ENCODE data around the gene EPN2. TPM values are rescaled to one million over a fixed set of nuclear protein-coding genes. Genes with fewer than 3 reads are reported as not detected.

EPN2 gene
- total RNA-seq, 1 experiment from 2014 or later, result 113 TPM

DNA sequence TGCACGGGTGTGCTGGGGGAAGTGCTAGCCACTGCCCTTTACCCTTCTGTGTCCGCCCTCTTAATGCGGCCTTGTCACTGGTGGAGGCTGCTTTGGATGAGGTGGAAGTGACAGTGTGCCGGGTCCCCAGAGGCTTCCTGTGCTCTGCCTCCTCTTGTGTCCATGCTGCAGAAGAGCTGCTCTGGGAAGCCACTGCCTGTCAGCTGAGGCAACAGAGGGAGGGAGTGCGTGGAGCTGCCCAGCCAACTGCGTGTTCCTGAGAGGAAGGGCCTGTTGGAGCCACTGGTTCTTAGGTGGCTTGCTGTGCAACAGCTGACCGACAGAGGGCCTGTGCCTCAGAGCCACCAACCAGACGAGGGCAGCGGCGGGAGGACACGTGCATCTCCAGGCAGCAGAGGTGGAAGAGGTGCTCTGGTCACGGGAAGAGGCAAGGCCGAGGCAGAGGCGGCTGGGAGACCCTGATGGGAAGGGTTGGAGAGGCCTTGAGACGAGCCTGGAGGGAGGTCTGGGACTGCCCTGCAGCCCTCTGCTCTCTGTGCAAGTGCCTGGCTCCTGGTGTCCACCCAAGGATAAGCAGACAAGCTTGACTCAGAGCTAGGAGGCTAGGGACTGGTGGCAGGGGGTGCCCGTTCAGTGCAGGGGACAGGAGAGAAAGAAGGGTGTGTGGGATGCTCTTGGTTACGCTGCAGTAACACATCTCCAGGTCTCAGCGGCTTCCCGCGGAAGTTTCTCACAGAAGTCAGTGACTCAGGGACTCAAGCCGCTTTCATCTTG is 100.0 kb downstream of the EPN2 start:
- no peaks in the 10 kb centered on the region for H3K4me1 ChIP-seq (replicated peaks; ENCODE audit: insufficient read depth)
- peaks cover 29% of the 10 kb centered on the region for H3F3A ChIP-seq (ENCODE audit: insufficient read depth, low read depth)
- no peak overlapping the region for H3K4me2 ChIP-seq
- no peaks in the 10 kb centered on the region for H3K9me2 ChIP-seq (ENCODE audit: insufficient read depth)
- intact Hi-C loops (cut with micrococcal nuclease; ENCODE audit: unreplicated experiment), result no loop called here
- POLR2A ChIA-PET (ENCODE audit: unreplicated experiment), result no interaction called here
- DNase-seq, result no peak
- no peak for TF ChIP-seq EZH2 (IDR thresholded peaks at IDR 0.05; ENCODE audit: low read depth)
- TF ChIP-seq, protein P1, sequence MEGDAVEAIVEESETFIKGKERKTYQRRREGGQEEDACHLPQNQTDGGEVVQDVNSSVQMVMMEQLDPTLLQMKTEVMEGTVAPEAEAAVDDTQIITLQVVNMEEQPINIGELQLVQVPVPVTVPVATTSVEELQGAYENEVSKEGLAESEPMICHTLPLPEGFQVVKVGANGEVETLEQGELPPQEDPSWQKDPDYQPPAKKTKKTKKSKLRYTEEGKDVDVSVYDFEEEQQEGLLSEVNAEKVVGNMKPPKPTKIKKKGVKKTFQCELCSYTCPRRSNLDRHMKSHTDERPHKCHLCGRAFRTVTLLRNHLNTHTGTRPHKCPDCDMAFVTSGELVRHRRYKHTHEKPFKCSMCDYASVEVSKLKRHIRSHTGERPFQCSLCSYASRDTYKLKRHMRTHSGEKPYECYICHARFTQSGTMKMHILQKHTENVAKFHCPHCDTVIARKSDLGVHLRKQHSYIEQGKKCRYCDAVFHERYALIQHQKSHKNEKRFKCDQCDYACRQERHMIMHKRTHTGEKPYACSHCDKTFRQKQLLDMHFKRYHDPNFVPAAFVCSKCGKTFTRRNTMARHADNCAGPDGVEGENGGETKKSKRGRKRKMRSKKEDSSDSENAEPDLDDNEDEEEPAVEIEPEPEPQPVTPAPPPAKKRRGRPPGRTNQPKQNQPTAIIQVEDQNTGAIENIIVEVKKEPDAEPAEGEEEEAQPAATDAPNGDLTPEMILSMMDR (conservative IDR thresholded peaks at IDR 0.05), result no peak
- no peak overlapping the region for H2AFZ ChIP-seq
- no peaks in the 10 kb centered on the region for H4K20me1 ChIP-seq (ENCODE audit: insufficient read depth)
- no peak overlapping the region for H3K27ac ChIP-seq
- CTCF ChIA-PET, result no interaction called here
- no peaks in the 10 kb centered on the region for H3K36me3 ChIP-seq (ENCODE audit: low read depth)
- no peak overlapping the region for H3K4me3 ChIP-seq
- no peaks in the 10 kb centered on the region for H3K9me3 ChIP-seq (ENCODE audit: insufficient read depth, low read depth)
- no TSS peak for BruUV-seq (replicated peaks)
- H3K27me3 ChIP-seq (ENCODE audit: insufficient read depth, low read depth), result no peaks in the 10 kb centered on the region
- H3K79me2 ChIP-seq (ENCODE audit: low read depth), result no peaks in the 10 kb centered on the region

DNA sequence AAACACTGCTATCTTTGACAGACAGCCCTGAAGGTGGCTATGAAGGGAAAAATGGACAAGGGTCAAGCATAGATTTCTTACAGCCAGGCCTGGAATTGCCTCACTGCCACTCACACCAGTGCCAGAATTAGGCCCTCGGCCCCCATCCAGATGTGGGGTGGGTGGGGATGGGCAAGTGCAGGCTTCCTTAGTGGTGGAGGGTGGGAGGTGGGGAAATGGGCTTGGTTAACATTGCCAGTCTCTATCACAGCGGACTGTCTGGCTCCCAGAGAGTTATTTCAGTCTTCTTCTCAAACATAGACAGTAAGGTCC is 100.5 kb downstream of the EPN2 start:
- intact Hi-C loops (cut with micrococcal nuclease; ENCODE audit: unreplicated experiment), result no loop called here
- no peak overlapping the region for H3K27ac ChIP-seq
- no peak for TF ChIP-seq EZH2 (IDR thresholded peaks at IDR 0.05; ENCODE audit: low read depth)
- TF ChIP-seq, protein P1 (conservative IDR thresholded peaks at IDR 0.05), result no peak
- H3K4me2 ChIP-seq, result no peak overlapping the region
- BruUV-seq (replicated peaks), result no TSS peak
- no peaks in the 10 kb centered on the region for H3K4me1 ChIP-seq (replicated peaks; ENCODE audit: insufficient read depth)
- no peaks in the 10 kb centered on the region for H3K36me3 ChIP-seq (ENCODE audit: low read depth)
- no peaks in the 10 kb centered on the region for H3K9me2 ChIP-seq (ENCODE audit: insufficient read depth)
- H3F3A ChIP-seq (ENCODE audit: insufficient read depth, low read depth), result peaks cover 29% of the 10 kb centered on the region
- ChIA-PET POLR2A (ENCODE audit: unreplicated experiment) (interaction anchor here (0.6 kb wide), 1 partner anchor 924 kb away, joined by 3 read pairs; no protein-coding TSS in a partner anchor), CTCF (no interaction called here)
- DNase-seq, result no peak
- H3K4me3 ChIP-seq, result no peak overlapping the region
- H3K27me3 ChIP-seq (ENCODE audit: insufficient read depth, low read depth), result no peaks in the 10 kb centered on the region
- H2AFZ ChIP-seq, result no peak overlapping the region
- no peaks in the 10 kb centered on the region for H3K9me3 ChIP-seq (ENCODE audit: insufficient read depth, low read depth)
- H4K20me1 ChIP-seq (ENCODE audit: insufficient read depth), result no peaks in the 10 kb centered on the region
- no peaks in the 10 kb centered on the region for H3K79me2 ChIP-seq (ENCODE audit: low read depth)

DNA sequence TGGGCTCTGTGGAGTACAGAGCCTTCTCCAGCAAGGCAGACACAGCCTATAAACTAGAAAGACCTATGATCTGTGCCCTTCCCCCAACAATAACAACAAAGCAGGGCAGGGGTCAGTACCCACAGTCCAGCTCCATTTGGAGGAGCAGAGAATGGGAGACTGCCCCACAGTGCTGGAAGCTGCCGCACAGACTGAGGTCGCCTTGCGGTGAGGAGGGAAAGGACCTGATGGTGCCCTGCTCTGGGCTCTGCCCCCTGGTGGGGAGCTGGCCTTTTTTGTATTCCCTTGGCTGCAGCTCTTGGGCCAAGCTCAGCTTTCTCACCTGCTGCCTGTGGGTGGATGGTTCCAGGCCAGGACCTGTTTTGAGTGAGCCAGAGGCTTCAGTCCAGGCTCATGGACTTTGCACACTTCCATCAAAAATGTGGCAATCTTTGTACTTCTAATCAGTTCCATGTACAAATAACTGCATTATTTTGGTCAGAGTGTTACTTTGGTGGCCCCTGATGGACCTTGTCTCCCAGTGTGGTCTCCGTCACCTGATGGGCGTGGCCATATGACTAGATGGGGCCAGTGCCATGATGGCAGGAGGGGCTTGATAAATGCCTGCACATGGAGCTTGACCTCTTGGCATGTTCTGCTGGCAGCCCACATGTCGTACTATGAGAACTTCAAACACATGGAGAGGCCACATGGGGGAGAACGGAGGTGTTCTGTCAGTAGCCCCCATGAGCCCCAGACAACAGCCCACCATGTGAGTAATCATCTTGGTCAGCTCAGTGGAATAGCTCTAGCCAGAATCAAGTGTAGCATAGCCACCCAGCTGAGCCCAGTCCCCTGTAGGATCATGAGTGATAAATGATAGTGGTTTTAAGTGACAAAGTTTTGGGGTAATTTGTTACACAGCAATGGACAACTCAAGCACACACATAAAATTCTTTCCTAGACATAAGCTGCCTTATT is 101.1 kb downstream of the EPN2 start:
- Histone ChIP-seq H3K4me2 (no peak overlapping the region), H3K27ac (no peak overlapping the region), H3K9me3 (ENCODE audit: insufficient read depth, low read depth) (no peaks in the 10 kb centered on the region), H3K9me2 (ENCODE audit: insufficient read depth) (no peaks in the 10 kb centered on the region), H3K4me1 (replicated peaks; ENCODE audit: insufficient read depth) (no peaks in the 10 kb centered on the region), H2AFZ (no peak overlapping the region), H3K4me3 (no peak overlapping the region), H3K27me3 (ENCODE audit: insufficient read depth, low read depth) (no peaks in the 10 kb centered on the region), H3K36me3 (ENCODE audit: low read depth) (no peaks in the 10 kb centered on the region), H3F3A (ENCODE audit: insufficient read depth, low read depth) (peaks cover 34% of the 10 kb centered on the region), H3K79me2 (ENCODE audit: low read depth) (no peaks in the 10 kb centered on the region), H4K20me1 (ENCODE audit: insufficient read depth) (no peaks in the 10 kb centered on the region)
- BruUV-seq (replicated peaks), result no TSS peak
- peak in 1 of 2 experiments; percentile 43 for DNase-seq
- intact Hi-C loops (cut with micrococcal nuclease; ENCODE audit: unreplicated experiment), result no loop called here
- POLR2A ChIA-PET (ENCODE audit: unreplicated experiment), result interaction anchor here (0.6 kb wide), 2 partner anchors 16 to 925 kb away, joined by 3 to 5 read pairs; no protein-coding TSS in a partner anchor
- TF ChIP-seq, protein P1 (conservative IDR thresholded peaks at IDR 0.05), result peak; percentile 73
- TF ChIP-seq EZH2 (IDR thresholded peaks at IDR 0.05; ENCODE audit: low read depth), result no peak
- CTCF ChIA-PET, result no interaction called here

Data from PC-9 (cell line).